ENCODE measurements around the gene NFATC2.
"Not testable (repeated sequence)": the region's sequence is repeated elsewhere in the genome, so short reads cannot be mapped to it uniquely, and the experiment has no call there.

Gene NFATC2

DNA sequence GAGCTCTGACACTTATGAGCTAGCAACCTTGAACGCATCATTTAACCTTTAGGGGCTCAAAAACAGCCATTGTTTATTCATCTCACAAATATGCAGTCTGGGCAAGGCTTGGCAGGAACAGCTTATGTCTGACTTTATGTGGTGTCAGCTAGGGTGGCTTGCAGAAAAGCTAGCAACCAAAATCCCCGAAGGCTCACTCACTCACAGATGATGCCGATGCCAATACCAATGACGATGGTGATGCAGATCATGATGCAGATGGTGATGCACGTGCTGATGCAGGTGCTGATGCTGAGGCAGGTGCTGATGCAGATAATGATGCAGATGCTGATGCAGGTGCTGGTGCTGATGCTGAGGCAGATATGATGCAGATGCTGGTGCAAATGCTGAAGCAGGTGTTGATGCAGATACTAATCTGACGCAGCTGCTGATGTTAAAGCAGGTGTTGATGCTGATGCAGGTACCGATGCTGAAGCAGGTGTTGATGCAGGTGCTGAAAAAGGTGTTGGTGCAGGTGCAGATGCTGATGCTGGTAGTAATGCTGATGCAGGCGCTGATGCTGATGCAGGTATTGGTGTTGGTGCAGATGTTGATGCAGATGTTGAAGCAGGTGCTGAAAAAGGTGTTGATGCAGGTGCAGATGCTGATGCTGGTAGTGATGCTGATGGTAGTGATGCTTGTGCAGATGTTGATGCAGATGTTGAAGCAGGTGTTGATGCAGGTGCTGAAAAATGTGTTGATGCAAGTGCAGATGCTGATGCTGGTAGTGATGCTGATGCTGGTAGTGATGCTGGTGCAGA, 195.6 kb downstream of the NFATC2 start:
- DNase-seq = no peak

DNA sequence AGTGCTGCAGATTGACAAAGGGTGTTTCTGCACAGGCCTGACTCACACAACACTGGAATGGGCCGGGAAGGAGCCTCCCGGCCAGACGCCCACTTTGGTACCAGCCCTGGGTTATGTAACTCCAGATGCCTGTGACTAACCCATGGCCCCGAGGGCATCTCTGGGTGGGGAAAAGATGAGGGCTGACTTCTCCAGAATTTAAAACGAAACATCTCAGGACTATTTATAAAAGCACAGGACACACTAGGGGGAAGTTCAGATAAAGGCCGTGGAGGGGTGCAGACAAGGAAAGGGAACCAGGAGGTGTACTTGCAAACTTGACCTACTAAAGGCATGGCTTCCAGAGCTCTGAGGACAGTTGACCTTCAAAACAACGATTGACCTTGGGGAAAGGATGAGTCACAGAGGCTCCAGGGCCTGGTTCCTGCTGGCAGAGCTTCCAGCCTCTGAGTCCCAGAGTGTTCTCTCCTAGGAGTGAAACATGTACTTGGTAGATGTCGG, 196.9 kb downstream of the NFATC2 start:
- DNase-seq = peak; percentile 83

DNA sequence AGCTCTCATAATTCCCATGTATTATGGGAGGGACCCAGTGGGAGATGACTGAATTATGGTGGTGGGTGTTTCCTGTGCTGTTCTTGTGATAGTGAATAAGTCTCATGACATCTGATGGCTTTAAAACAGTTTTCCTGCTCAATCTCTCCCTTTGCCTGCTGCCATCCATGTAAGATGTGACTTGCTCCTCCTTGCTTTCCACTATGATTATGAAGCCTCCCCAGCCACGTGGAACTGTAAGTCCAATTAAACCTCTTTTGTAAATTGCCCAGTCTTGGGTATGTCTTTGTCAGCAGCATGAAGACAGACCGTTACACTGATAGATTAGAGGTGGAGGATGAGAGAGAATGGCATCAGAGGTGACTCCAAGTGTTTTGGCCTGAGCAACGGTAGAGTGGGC, 198.7 kb downstream of the NFATC2 start:
- not testable (repeated sequence) for DNase-seq

DNA sequence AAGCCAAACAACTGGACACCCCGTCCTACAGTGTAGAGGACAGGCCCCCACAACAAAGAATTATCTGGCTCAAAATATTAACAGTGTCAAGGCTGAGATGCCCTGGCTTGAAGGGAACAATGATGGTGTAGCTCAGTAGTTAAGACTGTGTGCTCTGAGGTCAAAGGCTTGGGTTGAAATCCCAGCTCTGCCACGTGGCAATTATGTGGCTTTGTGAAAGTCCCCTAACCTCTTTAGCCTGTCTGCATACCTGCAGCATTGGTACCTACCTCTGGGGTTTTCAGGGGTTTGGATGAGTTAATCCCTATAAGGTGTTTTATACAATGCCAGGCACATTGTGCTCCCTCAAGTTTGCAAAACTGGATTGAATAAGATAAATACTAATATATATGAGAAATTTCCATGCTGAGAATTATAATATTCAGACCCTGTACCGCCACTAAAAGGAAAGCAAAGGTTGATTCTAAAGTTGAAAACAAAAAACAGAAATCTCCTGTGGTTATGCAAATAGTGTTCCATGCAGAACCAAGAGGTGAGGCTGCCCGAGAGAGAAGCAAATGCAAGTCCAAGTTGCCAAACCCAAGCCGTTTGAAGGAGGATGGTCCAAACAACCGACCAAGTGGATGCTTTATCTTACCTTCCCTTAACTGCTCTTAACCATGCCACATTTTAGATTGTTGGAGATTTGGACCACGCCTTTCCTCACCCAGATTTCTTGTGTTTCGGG, 199.8 kb downstream of the NFATC2 start:
- no peak for DNase-seq

DNA sequence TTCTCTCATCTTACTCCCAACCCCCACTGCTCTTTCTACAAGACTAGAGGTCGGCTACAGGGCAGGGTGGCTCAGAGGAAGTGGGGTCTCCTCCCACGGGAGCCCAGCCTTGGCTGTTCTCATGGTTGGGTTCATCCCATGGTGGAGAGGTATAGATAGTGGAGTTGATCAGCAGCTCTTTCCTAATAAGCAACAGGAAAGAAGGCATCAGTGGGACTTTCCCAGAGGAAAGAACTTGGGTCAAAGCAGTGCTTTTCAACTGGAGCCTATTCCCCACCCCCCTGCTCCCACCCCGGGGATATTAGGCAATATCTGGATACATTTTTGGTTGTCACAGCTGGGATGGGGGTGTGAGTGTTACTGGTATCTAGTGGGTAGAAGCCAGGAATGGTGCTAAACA, 200.9 kb downstream of the NFATC2 start:
- peak; percentile 48 for DNase-seq

GRCh38 chr20:51340451-51340840, 202.1 kb downstream of the NFATC2 start:
- peak; percentile 19 for DNase-seq

DNA sequence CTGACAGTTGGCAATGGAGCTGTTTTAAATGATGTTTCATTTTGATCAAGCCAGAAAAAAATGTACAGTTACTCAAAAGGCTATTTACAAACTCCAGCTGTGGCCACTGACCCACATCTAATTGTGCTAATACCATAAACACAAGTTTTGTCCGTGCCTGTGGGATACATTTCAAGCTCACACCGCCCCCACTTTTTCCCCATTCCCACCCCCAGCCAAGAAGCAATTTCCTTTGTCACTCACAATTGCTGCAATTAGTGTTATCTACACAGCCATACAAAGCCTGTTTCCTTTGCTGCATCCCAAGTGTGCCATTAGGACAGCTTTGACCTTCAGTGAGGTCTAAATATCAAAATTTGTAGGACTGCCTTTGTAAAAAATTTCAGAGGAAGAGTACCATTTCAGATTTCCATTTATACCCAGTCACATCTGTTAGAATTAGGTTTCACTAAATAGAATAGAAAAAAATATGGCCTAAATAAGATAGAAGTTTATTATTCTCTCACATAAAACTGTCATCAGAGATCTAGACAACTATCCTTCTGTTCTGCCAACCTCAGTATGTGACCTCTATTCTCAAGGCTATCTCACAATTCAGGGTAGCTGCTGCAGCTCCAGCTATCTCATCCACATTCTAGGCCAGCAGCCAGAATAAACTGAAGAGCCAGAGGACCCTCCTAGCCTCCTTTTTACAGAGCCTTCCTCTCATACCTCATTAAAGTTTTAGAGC, 202.6 kb downstream of the NFATC2 start:
- DNase-seq = no peak

DNA sequence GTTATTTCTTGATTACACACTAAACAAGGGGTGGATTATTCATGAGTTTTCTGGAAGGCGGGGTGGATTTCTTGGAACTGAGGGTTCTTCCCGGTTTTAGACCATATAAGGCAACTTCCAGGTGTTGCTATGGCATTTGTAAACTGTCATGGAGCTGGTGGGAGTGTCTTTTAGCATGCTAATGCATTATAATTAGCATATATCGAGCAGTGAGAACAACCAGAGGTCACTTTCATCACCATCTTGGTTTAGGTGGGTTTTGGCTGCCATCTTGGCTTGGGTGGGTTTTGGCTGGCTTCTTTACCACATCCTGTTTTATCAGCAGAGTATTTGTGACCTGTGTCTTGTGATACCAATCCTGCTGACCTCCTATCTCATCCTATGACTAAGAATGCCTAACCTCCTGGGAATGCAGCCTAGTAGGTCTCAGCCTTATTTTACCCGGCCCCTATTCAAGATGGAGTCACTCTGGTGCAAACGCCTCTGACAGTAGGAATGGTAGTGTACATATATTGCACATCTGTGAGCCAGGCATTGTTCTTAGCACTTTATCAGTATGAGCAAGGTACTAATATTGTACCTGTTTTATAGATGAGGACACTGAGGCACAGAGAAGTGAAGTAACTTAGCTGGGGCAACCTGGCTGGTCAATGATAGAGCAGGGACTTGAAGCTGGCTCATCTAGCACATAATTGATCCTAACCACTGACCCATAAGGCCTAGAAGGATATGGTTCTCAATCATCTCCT, 203.7 kb downstream of the NFATC2 start:
- DNase-seq = no peak

- DNase-seq = no peak
Observed at GRCh38 chr20:51337126-51337805, 205.3 kb downstream of the NFATC2 start.
